Right lobe of liver (tissue), 6 donors: ENCODE measurements around the gene P3H2. TPM values are rescaled to one million over a fixed set of nuclear protein-coding genes. Genes with fewer than 3 reads are reported as not detected.

ENCODE experiments used
- ATAC-seq, 4 donors: fragments of 200-7000 bp; cut with Tn5 transposase; one replicate each; pipeline ENCODE4 v1.9.1; 2020; ENCODE audit warnings: mild to moderate bottlenecking in 4 of 4, moderate library complexity in 4 of 4
- DNase-seq, 3 donors: peaks; one replicate each; pipeline ENCODE4 v3.0.0-alpha.2; 2020
- H3K27ac ChIP-seq, 3 donors: fragments of 200-600 bp; one replicate each; pipeline ENCODE4 v1.8.0; 2022
- H3K27me3 ChIP-seq, 2 donors: fragments of 200-600 bp; one replicate each; pipeline ENCODE4 v1.8.0; 2022
- H3K36me3 ChIP-seq, 4 donors: fragments of 200-600 bp; sonication (generic) in 1 of 4; one replicate each; pipeline versions ENCODE4 v1.5.1 to v1.8.0; 2017 to 2022; ENCODE audit warnings: control low read depth in 1 of 4
- H3K4me1 ChIP-seq, 4 donors: fragments of 200-600 bp; sonication (generic) in 1 of 4; one replicate each; pipeline versions ENCODE4 v1.5.1 to v1.8.0; 2017 to 2022; ENCODE audit warnings: control low read depth in 1 of 4
- H3K4me3 ChIP-seq, 3 donors: fragments of 200-600 bp; one replicate each; pipeline ENCODE4 v1.8.0; 2022
- H3K9me3 ChIP-seq, 4 donors: fragments of 200-600 bp; sonication (generic) in 1 of 4; one replicate each; pipeline versions ENCODE4 v1.5.1 to v1.8.0; 2017 to 2022; ENCODE audit warnings: control low read depth in 1 of 4
- CTCF ChIP-seq, 4 donors: fragments of 200-600 bp in 3 of 4; fragments of 450-650 bp in 1 of 4; IDR thresholded peaks; one replicate each; pipeline versions ENCODE4 v1.5.1 to v1.8.0; 2016 to 2022; ENCODE audit warnings: antibody characterized with exemption in 4 of 4, mild to moderate bottlenecking in 2 of 4
- POLR2A ChIP-seq: fragments of 450-650 bp; IDR thresholded peaks from one replicate; pipeline ENCODE4 v1.6.1; 2017; ENCODE audit warnings: antibody characterized with exemption, mild to moderate bottlenecking
- WGBS: methylation state at CpG from one replicate; pipeline ENCODE4 v1.1.6; 2018; ENCODE audit warnings: low coverage, low lambda C conversion rate; ENCODE audit not compliant: insufficient coverage; ENCODE audit errors: missing lambda C conversion rate; 5-methylcytosine and 5-hydroxymethylcytosine counted together
- intact Hi-C, 2 donors: fragments of 100-400 bp; cut with DNase I; formaldehyde crosslinking; loops; one replicate each; pipeline versions ENCODE4 v1.11.2 to v1.14.1; 2022
- total RNA-seq, 6 experiments: library from RNA; depleted of rRNA in 2 of 6; stranded (reverse); fragments of >200 nt in 2 of 6; fragmentation: NEBNext Ultra II Directional in 3 of 6; extraction: Animal tissue kit (Norgen Biotek cat#: 25700) in 3 of 6; gene quantifications; one replicate each; pipeline versions ENCODE4 v1.1.0 to v1.2.4, GENCODE V29; 2016 to 2023
- donor health status: DM: no; HTN: yes; CAD: no.
- donor health status: DM: no; HTN: no; CAD: no.
- donor health status: DM: no; HTN: no; CAD: no.
- donor health status: DM: no; HTN: yes; CAD: no.
- donor health status: DM: no; HTN: yes; CAD: no.

The P3H2 gene
- total RNA-seq, 6 experiments from 2014 or later, result 3.2 to 8.7 (median 6.5) TPM

DNA sequence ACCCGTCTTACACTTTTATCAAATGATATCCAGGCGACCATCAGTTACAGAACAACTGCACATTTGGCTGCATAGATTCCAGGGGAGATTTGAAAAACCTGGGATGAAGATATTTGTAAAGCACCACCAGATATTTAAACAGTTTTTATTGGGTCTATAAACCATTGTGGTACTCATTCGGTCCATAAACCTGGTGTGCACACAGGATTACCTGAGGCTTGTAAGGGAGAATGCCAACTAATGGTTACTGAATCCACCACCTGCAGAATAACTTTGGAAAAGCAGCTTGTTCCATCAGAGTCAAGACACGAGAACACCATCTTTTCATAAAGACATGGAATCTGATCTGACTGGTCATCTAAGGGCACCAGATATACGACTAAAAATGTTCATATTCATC lies 80.6 kb downstream of the P3H2 start:
- ATAC-seq (no peak), DNase-seq (no peak)
- no peak overlapping the region for H3K4me3 ChIP-seq
- H3K9me3 ChIP-seq, result no peaks in the 10 kb centered on the region
- H3K4me1 ChIP-seq, result no peaks in the 10 kb centered on the region
- TF ChIP-seq POLR2A (no peak), CTCF (IDR thresholded peaks at IDR 0.05) (no peak)
- no peak overlapping the region for H3K27ac ChIP-seq
- no peaks in the 10 kb centered on the region for H3K27me3 ChIP-seq
- H3K36me3 ChIP-seq, result no peaks in the 10 kb centered on the region
- intact Hi-C loops, result no loop called here
- WGBS, result 57% methylated on average over 5 of the region's 5 CpGs

DNA sequence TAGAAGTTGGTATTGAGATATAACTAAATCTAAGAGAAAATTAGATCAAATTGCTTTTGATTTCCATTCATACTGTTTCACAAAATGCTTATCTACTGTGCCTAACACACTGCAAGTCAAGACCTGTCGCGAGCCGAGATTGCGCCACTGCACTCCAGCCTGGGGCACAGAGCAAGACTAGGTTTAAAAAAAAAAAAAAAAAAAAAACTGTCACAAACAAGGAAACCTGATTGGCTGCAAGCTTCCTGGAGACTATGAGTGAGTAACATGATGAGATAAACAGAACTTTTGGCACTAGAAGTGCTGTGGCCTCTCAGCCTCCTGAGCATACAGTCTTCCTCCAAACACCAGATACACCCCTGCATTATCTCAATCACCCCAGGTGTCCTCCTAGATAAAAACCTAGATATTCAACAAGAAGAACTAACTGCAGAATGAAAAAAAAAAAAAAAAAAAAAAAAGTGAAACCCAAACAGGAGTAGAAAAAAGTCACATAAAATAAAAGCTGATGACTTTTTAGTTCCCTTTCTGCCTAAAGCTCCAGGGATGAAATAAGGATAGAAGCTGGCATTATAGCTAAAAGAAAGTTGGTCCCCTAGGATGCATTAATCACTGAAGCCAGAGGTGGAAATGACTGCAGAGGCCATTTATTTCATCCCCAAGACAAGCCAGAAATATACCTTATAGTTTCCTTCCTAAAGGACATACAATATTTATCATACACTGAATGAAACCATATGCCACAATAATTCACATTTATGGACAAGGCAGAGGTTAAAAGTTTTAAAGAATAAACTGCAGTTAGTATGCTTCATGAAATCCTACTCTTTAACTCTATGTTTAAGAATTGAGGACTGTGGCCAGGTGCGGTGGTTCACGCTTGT lies 82.4 kb downstream of the P3H2 start:
- Histone ChIP-seq H3K4me1 (no peaks in the 10 kb centered on the region), H3K36me3 (no peaks in the 10 kb centered on the region), H3K4me3 (no peak overlapping the region), H3K27me3 (no peaks in the 10 kb centered on the region), H3K9me3 (no peaks in the 10 kb centered on the region), H3K27ac (no peak overlapping the region)
- WGBS, result 39% methylated on average over 6 of the region's 6 CpGs
- DNase-seq (peak in 1 of 3 donors; percentile 59), ATAC-seq (peak; percentile 64 to 91 (median 75))
- intact Hi-C loops, result no loop called here
- no peak for TF ChIP-seq POLR2A
- TF ChIP-seq CTCF (IDR thresholded peaks at IDR 0.05), result no peak

- DNase-seq, result no peak
- 41% methylated on average over 2 of the region's 2 CpGs for WGBS
Measured at GRCh38 chr3:190036631-190037030, 84.1 kb downstream of the P3H2 start.

GRCh38 chr3:190034446-190034845 lies 86.3 kb downstream of the P3H2 start:
- Histone ChIP-seq H3K27me3 (no peaks in the 10 kb centered on the region), H3K4me3 (no peak overlapping the region), H3K9me3 (no peaks in the 10 kb centered on the region), H3K4me1 (no peaks in the 10 kb centered on the region), H3K27ac (no peak overlapping the region), H3K36me3 (no peaks in the 10 kb centered on the region)
- TF ChIP-seq POLR2A (no peak), CTCF (IDR thresholded peaks at IDR 0.05) (no peak)
- no peak for ATAC-seq
- intact Hi-C loops, result no loop called here
- 67% methylated on average over 3 of the region's 3 CpGs for WGBS
- no peak for DNase-seq

More at GRCh38 chr3:190036631-190037030, 84.1 kb downstream of the P3H2 start:
- H3K9me3 ChIP-seq, result no peaks in the 10 kb centered on the region
- no peak overlapping the region for H3K27ac ChIP-seq
- H3K27me3 ChIP-seq, result no peaks in the 10 kb centered on the region
- intact Hi-C loops, result no loop called here
- no peak overlapping the region for H3K4me3 ChIP-seq
- H3K4me1 ChIP-seq, result no peaks in the 10 kb centered on the region
- H3K36me3 ChIP-seq, result no peaks in the 10 kb centered on the region
- no peak for ATAC-seq
- TF ChIP-seq POLR2A (no peak), CTCF (IDR thresholded peaks at IDR 0.05) (no peak)
